ENCODE data around the gene CLIP4. TPM values are rescaled to one million over a fixed set of nuclear protein-coding genes. Genes with fewer than 3 reads are reported as not detected.

The CLIP4 gene
- total RNA-seq, 1 donor from 2014 or later = 48.2 TPM

- no peak for DNase-seq (ENCODE audit: low spot score)
Observed at GRCh38 chr2:29129586-29130281, 14.5 kb downstream of the CLIP4 start.

- DNase-seq (ENCODE audit: low spot score) = no peak
Observed at GRCh38 chr2:29130295-29130694, 15.1 kb downstream of the CLIP4 start.

- DNase-seq (ENCODE audit: low spot score) = no peak
Observed at GRCh38 chr2:29134933-29135332, 19.7 kb downstream of the CLIP4 start.

GRCh38 chr2:29139152-29139551 is 23.9 kb downstream of the CLIP4 start:
- DNase-seq (ENCODE audit: low spot score) = no peak

GRCh38 chr2:29139731-29140130 is 24.5 kb downstream of the CLIP4 start:
- no peak for DNase-seq (ENCODE audit: low spot score)

GRCh38 chr2:29143657-29144056 is 28.4 kb downstream of the CLIP4 start:
- DNase-seq (ENCODE audit: low spot score) = no peak

- no peak for DNase-seq (ENCODE audit: low spot score)
Observed at GRCh38 chr2:29146197-29146596, 31.0 kb downstream of the CLIP4 start.

- no peak for DNase-seq (ENCODE audit: low spot score)
Observed at GRCh38 chr2:29147963-29148362, 32.7 kb downstream of the CLIP4 start.

- DNase-seq (ENCODE audit: low spot score) = no peak
Observed at GRCh38 chr2:29154610-29155009, 39.4 kb downstream of the CLIP4 start.

GRCh38 chr2:29155578-29155977 is 40.4 kb downstream of the CLIP4 start:
- no peak for DNase-seq (ENCODE audit: low spot score)

GRCh38 chr2:29157131-29157530 is 41.9 kb downstream of the CLIP4 start:
- no peak for DNase-seq (ENCODE audit: low spot score)

GRCh38 chr2:29159125-29159524 is 43.9 kb downstream of the CLIP4 start:
- no peak for DNase-seq (ENCODE audit: low spot score)

GRCh38 chr2:29160184-29160583 is 45.0 kb downstream of the CLIP4 start:
- no peak for DNase-seq (ENCODE audit: low spot score)

- no peak for DNase-seq (ENCODE audit: low spot score)
Observed at GRCh38 chr2:29162204-29162928, 47.2 kb downstream of the CLIP4 start.

- no peak for DNase-seq (ENCODE audit: low spot score)
Observed at GRCh38 chr2:29164091-29164846, 49.1 kb downstream of the CLIP4 start.

- no peak for DNase-seq (ENCODE audit: low spot score)
Observed at GRCh38 chr2:29165362-29166241, 50.4 kb downstream of the CLIP4 start.

- DNase-seq (ENCODE audit: low spot score) = no peak
Observed at GRCh38 chr2:29166242-29167039, 51.2 kb downstream of the CLIP4 start.

- no peak for DNase-seq (ENCODE audit: low spot score)
Observed at GRCh38 chr2:29174937-29175336, 59.7 kb downstream of the CLIP4 start.

- DNase-seq (ENCODE audit: low spot score) = no peak
Observed at GRCh38 chr2:29175338-29175737, 60.1 kb downstream of the CLIP4 start.

GRCh38 chr2:29182334-29182733 is 67.1 kb downstream of the CLIP4 start:
- no peak for DNase-seq (ENCODE audit: low spot score)

Data from mesenteric fat pad (tissue), 1 donor.